COLO668 (cell line): ENCODE results near the gene TTR.

Experiments used
- DNase-seq: peaks from one replicate; lab custom pipeline; 2025; ENCODE audit not compliant: unreplicated experiment; lab: John Stamatoyannopoulos, UW

Gene TTR

GRCh38 chr18:31591628-31592027 is at the start of gene TTR:
TTR (plus strand) TSS chr18:31591877; CDS start chr18:31591903, 26 bp downstream.
- DNase-seq: no peak

GRCh38 chr18:31546476-31546875 is 45.2 kb upstream of the TTR start:
- no peak for DNase-seq

GRCh38 chr18:31548853-31549252 is 42.8 kb upstream of the TTR start:
- DNase-seq: no peak

- no peak for DNase-seq
Measured at GRCh38 chr18:31549416-31549815, 42.3 kb upstream of the TTR start.

GRCh38 chr18:31551883-31552282 is 39.8 kb upstream of the TTR start:
- DNase-seq: no peak

- DNase-seq: no peak
Measured at GRCh38 chr18:31553800-31554199, 37.9 kb upstream of the TTR start.

GRCh38 chr18:31554776-31555175 is 36.9 kb upstream of the TTR start:
- no peak for DNase-seq

GRCh38 chr18:31555971-31556747 is 35.5 kb upstream of the TTR start:
- peak; percentile 52 for DNase-seq

GRCh38 chr18:31557446-31557845 is 34.2 kb upstream of the TTR start:
- no peak for DNase-seq

GRCh38 chr18:31558567-31558966 is 33.1 kb upstream of the TTR start:
- DNase-seq: no peak

GRCh38 chr18:31562726-31563125 is 29.0 kb upstream of the TTR start:
- DNase-seq: no peak

GRCh38 chr18:31563778-31564177 is 27.9 kb upstream of the TTR start:
- DNase-seq: no peak

- no peak for DNase-seq
Measured at GRCh38 chr18:31565345-31565744, 26.3 kb upstream of the TTR start.

GRCh38 chr18:31565782-31566512 is 25.7 kb upstream of the TTR start:
- DNase-seq: no peak

- no peak for DNase-seq
Measured at GRCh38 chr18:31566576-31567306, 24.9 kb upstream of the TTR start.

GRCh38 chr18:31572368-31572767 is 19.3 kb upstream of the TTR start:
- no peak for DNase-seq

- DNase-seq: no peak
Measured at GRCh38 chr18:31573051-31573450, 18.6 kb upstream of the TTR start.

- DNase-seq: no peak
Measured at GRCh38 chr18:31574359-31574758, 17.3 kb upstream of the TTR start.

GRCh38 chr18:31575515-31576257 is 16.0 kb upstream of the TTR start:
- DNase-seq: no peak

- DNase-seq: no peak
Measured at GRCh38 chr18:31576670-31577069, 15.0 kb upstream of the TTR start.

GRCh38 chr18:31577195-31577594 is 14.5 kb upstream of the TTR start:
- DNase-seq: no peak
